Aorta (tissue), 5 donors: Measurements from ENCODE around the gene OR52E2. TPM values are rescaled to one million over a fixed set of nuclear protein-coding genes. Genes with fewer than 3 reads are reported as not detected.
"Not testable (repeated sequence)": the region's sequence is repeated elsewhere in the genome, so short reads cannot be mapped to it uniquely, and the experiment has no call there.

Experiments used
- ATAC-seq: fragments of 200-7000 bp; cut with Tn5 transposase; one replicate; pipeline ENCODE4 v1.9.1; 2022; ENCODE audit warnings: moderate library complexity; ENCODE audit not compliant: low FRiP score
- DNase-seq, 2 donors: peaks; one replicate each; pipeline ENCODE4 v3.0.0-alpha.2; 2020
- H3K27ac ChIP-seq, 2 donors: one replicate each; pipeline ENCODE4 v1.5.1; 2013; ENCODE audit warnings: low read length in 2 of 2, mild to moderate bottlenecking in 2 of 2, moderate library complexity in 2 of 2, control low read depth in 1 of 2, inconsistent platforms in 1 of 2, low read depth in 1 of 2
- H3K27me3 ChIP-seq, 2 donors: one replicate each; pipeline ENCODE4 v1.6.1; 2013; ENCODE audit warnings: control low read depth in 1 of 2, low read length in 1 of 2, mild to moderate bottlenecking in 1 of 2, moderate library complexity in 1 of 2; ENCODE audit not compliant: insufficient read depth in 2 of 2, control insufficient read depth in 1 of 2
- H3K36me3 ChIP-seq, 2 donors: one replicate each; pipeline ENCODE4 v1.6.1; 2013; ENCODE audit warnings: control low read depth in 1 of 2, low read length in 1 of 2, mild to moderate bottlenecking in 1 of 2; ENCODE audit not compliant: insufficient read depth in 2 of 2, control insufficient read depth in 1 of 2
- H3K4me1 ChIP-seq, 2 donors: one replicate each; pipeline ENCODE4 v1.6.1; 2013; ENCODE audit warnings: low read length in 2 of 2, control low read depth in 1 of 2, mild to moderate bottlenecking in 1 of 2, moderate library complexity in 1 of 2; ENCODE audit not compliant: insufficient read depth in 2 of 2, control insufficient read depth in 1 of 2
- H3K4me3 ChIP-seq, 2 donors: one replicate each; pipeline ENCODE4 v1.5.1; 2013; ENCODE audit warnings: low read length in 2 of 2, control low read depth in 1 of 2, mild to moderate bottlenecking in 1 of 2
- H3K9me3 ChIP-seq: one replicate; pipeline ENCODE4 v1.6.1; 2013; ENCODE audit warnings: mild to moderate bottlenecking, low read length; ENCODE audit not compliant: control insufficient read depth
- WGBS, 2 donors: extraction: QIAGEN DNeasy Blood & Tissue Kit; methylation state at CpG; one replicate each; pipeline ENCODE4 v1.1.7; 2013; 5-methylcytosine and 5-hydroxymethylcytosine counted together
- intact Hi-C, 2 donors: fragments of 100-400 bp; cut with DNase I; formaldehyde crosslinking; loops; one replicate each; pipeline versions ENCODE4 v1.14.2 to v1.15.0; 2022
- polyA plus RNA-seq, 2 donors: library from polyadenylated mRNA; stranded (reverse); fragments of 200-250 nt; gene quantifications; one replicate each; pipeline ENCODE4 v1.2.3, GENCODE V29; 2013
- total RNA-seq, 2 donors: library from RNA; stranded (reverse); fragmentation: NEBNext Ultra II Directional; extraction: Animal tissue kit (Norgen Biotek cat#: 25700); gene quantifications; one replicate each; pipeline ENCODE4 v1.2.1, GENCODE V29; 2021
- donor health status: healthy with polysubstance abuse.
- donor health status: Bipolar disorder and iron deficiency.
- donor health status: DM: no; HTN: no; CAD: no.
- donor health status: DM: no; HTN: no; CAD: no.
- donor health status: DM: yes; HTN: yes; CAD: no.

OR52E2 gene
- total and polyA plus RNA-seq, 4 donors: not detected

DNA sequence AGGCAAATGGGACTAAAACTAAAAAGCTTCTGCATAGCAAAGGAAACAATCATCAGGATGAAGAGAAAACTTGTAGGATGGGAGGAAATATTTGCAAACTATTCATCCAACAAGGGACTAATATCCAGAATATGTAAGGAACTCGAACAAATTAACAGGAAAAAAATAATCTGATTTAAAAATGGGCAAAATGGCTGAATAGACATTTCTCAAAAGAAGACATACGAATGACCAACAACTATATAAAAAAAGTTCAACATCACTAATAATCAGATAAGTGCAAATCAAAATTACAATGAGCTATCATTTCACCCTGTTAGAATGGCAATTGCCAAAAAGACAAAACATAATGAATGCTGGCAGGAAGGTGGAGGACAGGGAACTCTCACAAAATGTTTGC, 22.0 kb upstream of the OR52E2 start:
- 63 to 67% methylated on average over 2 of the region's 2 CpGs for WGBS, 2 donors
- H3K36me3 ChIP-seq: no peaks in the 10 kb centered on the region
- intact Hi-C loops: no loop called here
- no peak overlapping the region for H3K4me3 ChIP-seq
- H3K27me3 ChIP-seq: no peaks in the 10 kb centered on the region
- no peak overlapping the region for H3K27ac ChIP-seq
- no peaks in the 10 kb centered on the region for H3K9me3 ChIP-seq
- H3K4me1 ChIP-seq: no peaks in the 10 kb centered on the region
- DNase-seq (no peak), ATAC-seq (no peak)

DNA sequence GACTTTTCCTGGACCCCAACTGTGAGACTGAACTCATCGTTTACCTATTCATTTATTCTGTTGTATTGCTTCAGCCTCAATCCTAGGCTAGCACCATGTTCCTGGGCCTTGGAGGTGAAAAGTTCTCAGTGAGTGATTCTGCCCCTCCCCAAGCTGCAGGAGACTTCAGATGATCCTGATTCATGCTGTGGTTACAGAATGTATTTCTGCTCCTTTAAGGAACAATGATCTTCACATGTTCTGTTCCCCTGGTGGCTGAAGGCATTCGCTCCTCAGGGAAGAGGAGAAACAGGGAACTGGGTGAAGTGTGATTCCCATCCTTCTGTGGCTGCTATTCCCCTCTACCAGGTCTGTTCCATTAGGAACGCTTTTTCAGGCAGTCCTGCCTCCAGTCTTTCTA, 12.4 kb upstream of the OR52E2 start:
- no peaks in the 10 kb centered on the region for H3K4me1 ChIP-seq
- intact Hi-C loops: no loop called here
- H3K4me3 ChIP-seq: no peak overlapping the region
- no peak for DNase-seq
- H3K27ac ChIP-seq: no peak overlapping the region
- 48 to 54% methylated on average over 3 of the region's 3 CpGs for WGBS, 2 donors
- H3K9me3 ChIP-seq: no peaks in the 10 kb centered on the region
- H3K36me3 ChIP-seq: no peaks in the 10 kb centered on the region
- ATAC-seq: no peak
- no peaks in the 10 kb centered on the region for H3K27me3 ChIP-seq

DNA sequence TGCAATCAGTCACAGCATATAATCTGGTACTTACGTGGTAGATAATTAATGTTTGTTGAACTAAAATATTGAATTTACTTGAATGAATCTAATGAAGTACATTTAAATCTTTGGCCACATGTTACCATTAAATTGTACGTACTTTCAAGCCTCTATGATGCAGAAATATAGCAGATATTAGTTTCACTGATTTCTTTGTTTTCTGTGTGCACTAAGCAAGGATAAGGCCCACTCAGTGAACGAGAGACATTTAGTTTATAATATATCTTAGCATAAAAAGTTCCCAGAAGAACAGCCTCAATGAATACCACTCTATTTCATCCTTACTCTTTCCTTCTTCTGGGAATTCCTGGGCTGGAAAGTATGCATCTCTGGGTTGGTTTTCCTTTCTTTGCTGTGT, 9.8 kb upstream of the OR52E2 start, which contains the start of gene OR52E1:
TSS of gene OR52E1 (plus strand) at position 301 of the 400 bp plus-strand sequence.
- Histone ChIP-seq H3K4me1 (no peaks in the 10 kb centered on the region), H3K27ac (no peak within 1 kb of the TSS), H3K9me3 (no peaks in the 10 kb centered on the region), H3K27me3 (no peaks in the 10 kb centered on the region), H3K4me3 (no peak within 1 kb of the TSS), H3K36me3 (no peaks in the 10 kb centered on the region)
- DNase-seq (no peak), ATAC-seq (no peak)
- 51 to 65% methylated on average over 3 of the region's 3 CpGs for WGBS, 2 donors
- intact Hi-C loops: no loop called here

DNA sequence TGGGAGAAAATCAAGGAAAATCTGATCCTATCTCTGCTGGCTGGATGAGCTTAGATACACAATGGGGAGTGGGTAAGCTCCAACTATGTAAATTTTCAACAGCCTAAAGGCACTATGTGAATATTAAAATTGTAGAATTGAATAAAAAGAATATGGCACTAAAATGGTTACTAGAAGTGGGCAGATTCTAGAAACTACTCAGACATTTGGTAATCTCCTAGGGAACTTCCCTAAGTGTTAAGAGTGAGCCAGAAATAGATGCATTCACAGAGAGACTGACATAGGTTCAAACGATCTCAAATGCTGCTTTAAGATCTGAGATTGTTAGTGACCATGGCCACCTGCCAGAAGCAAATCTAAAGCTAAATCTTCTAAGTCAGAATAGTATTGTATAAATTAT, 5.6 kb upstream of the OR52E2 start:
- ATAC-seq (no peak), DNase-seq (no peak)
- intact Hi-C loops: no loop called here
- Histone ChIP-seq H3K27ac (no peak overlapping the region), H3K9me3 (no peaks in the 10 kb centered on the region), H3K36me3 (no peaks in the 10 kb centered on the region), H3K27me3 (no peaks in the 10 kb centered on the region), H3K4me3 (no peak overlapping the region), H3K4me1 (no peaks in the 10 kb centered on the region)
- 0 to 10% methylated on average over 1 of the region's 1 CpG for WGBS, 2 donors

DNA sequence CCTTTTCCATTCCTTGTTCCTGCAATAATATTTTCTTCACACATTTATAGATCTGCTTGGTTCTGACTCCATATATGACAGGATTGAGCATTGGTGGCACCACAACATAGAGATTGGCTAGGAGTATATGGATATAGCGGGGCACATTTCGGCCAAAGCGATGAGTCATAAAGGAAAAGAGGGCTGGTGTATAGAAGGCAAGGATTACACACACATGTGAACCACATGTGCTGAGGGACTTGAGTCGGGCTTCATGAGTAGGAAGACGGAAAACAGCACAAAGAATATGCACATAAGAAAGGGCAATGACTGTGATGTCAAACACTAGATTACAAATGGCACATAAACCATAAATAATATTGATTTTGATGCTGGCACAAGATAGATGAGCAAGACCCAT, 748 bp downstream of the OR52E2 start:
- H3K4me3 ChIP-seq, H3K27me3 ChIP-seq, ATAC-seq, intact Hi-C loops, H3K36me3 ChIP-seq, H3K9me3 ChIP-seq, H3K27ac ChIP-seq, H3K4me1 ChIP-seq, DNase-seq: not testable (repeated sequence)
- WGBS, 2 donors: 69 to 86% methylated on average over 5 of the region's 5 CpGs

DNA sequence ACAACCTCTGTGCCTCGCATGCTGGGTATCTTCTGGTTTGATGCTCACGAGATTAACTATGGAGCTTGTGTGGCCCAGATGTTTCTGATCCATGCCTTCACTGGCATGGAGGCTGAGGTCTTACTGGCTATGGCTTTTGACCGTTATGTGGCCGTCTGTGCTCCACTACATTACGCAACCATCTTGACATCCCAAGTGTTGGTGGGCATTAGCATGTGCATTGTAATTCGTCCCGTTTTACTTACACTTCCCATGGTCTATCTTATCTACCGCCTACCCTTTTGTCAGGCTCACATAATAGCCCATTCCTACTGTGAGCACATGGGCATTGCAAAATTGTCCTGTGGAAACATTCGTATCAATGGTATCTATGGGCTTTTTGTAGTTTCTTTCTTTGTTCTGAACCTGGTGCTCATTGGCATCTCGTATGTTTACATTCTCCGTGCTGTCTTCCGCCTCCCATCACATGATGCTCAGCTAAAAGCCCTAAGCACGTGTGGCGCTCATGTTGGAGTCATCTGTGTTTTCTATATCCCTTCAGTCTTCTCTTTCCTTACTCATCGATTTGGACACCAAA, 12.6 kb downstream of the OR52E2 start:
- DNase-seq (no peak), ATAC-seq (no peak)
- Histone ChIP-seq H3K4me1 (no peaks in the 10 kb centered on the region), H3K36me3 (no peaks in the 10 kb centered on the region), H3K4me3 (no peak overlapping the region), H3K27me3 (peaks cover 0 to 3% of the 10 kb centered on the region in 2 donors), H3K27ac (no peak overlapping the region), H3K9me3 (no peaks in the 10 kb centered on the region)
- intact Hi-C loops: no loop called here
- 79 to 86% methylated on average over 15 of the region's 15 CpGs for WGBS, 2 donors

DNA sequence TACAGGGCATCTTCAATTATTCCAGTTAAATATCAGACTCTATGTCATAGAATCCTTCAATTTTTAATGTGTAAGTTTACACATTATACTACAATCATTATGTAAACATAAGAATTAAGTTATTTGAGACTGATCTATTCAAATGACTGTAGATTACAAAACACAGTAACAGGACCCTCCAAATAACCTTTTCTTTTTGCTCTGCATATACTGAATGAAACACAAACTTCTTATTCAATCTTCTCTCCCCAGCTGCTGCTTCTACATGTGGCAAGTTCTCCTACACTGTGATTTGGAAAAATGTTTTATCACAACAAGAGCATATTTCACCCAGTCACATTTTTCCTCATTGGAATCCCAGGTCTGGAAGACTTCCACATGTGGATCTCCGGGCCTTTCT, 13.2 kb downstream of the OR52E2 start, which contains the start of gene OR52J3:
TSS of gene OR52J3 (plus strand) at position 301 of the 400 bp plus-strand sequence. CDS start at position 301, 0 bp downstream.
- DNase-seq (no peak), ATAC-seq (no peak)
- no peaks in the 10 kb centered on the region for H3K36me3 ChIP-seq
- H3K27ac ChIP-seq: no peak within 1 kb of the TSS
- 31 to 49% methylated on average over 1 of the region's 1 CpG for WGBS, 2 donors
- intact Hi-C loops: no loop called here
- H3K4me1 ChIP-seq: no peaks in the 10 kb centered on the region
- no peak within 1 kb of the TSS for H3K4me3 ChIP-seq
- no peaks in the 10 kb centered on the region for H3K9me3 ChIP-seq
- H3K27me3 ChIP-seq: peaks cover 0 to 3% of the 10 kb centered on the region in 2 donors

DNA sequence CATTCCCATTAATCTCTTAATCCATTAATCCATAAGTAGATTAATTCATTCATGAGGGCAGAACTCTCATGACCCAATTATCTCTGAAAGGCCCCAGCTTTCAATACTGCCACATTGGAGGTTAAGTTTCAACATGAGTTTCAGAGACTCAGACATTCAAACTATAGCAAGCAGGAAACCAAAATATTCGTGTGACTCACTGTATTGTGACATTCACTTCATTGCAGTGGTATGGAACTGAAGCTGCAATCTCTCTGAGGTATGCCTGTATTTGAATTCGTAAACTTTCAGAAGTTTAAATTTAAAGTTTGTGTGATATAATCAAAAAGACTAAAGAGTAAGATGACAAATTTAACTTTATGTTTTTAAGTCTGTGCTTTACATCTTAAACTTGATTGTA, 16.0 kb downstream of the OR52E2 start:
- Histone ChIP-seq H3K27ac (no peak overlapping the region), H3K4me3 (no peak overlapping the region), H3K36me3 (no peaks in the 10 kb centered on the region), H3K9me3 (no peaks in the 10 kb centered on the region), H3K27me3 (peaks cover 0 to 3% of the 10 kb centered on the region in 2 donors), H3K4me1 (no peaks in the 10 kb centered on the region)
- no peak for ATAC-seq
- WGBS, 2 donors: 49 to 51% methylated on average over 2 of the region's 2 CpGs
- intact Hi-C loops: no loop called here
- DNase-seq: no peak

DNA sequence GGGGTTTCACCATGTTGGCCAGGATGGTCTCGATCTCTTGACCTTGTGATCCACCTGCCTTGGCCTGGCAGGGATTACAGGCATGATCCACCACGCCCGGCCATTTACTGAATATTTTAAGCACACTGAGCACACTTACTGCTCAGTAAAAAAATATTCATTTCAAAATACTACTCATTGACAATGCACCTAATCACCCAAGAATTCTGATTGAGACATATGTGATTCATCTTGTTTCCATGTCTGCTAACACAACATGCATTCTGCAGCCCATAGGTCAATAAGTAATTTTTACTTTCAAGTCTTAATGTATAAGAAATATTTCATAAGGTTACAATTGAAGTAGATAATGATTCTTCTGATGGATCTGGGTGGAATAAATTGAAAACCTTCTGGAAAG, 17.3 kb downstream of the OR52E2 start:
- no peaks in the 10 kb centered on the region for H3K9me3 ChIP-seq
- H3K4me1 ChIP-seq: no peaks in the 10 kb centered on the region
- H3K36me3 ChIP-seq: no peaks in the 10 kb centered on the region
- peaks cover 0 to 3% of the 10 kb centered on the region in 2 donors for H3K27me3 ChIP-seq
- DNase-seq: no peak
- no peak overlapping the region for H3K27ac ChIP-seq
- no peak for ATAC-seq
- intact Hi-C loops: no loop called here
- H3K4me3 ChIP-seq: no peak overlapping the region
- WGBS, 2 donors: 64 to 88% methylated on average over 3 of the region's 3 CpGs
